C4-2B (cell line): ENCODE results near the gene NME1.
"Not testable (repeated sequence)": the region's sequence is repeated elsewhere in the genome, so short reads cannot be mapped to it uniquely, and the experiment has no call there.

Experiments
- H3K27ac ChIP-seq: fragments of 450-650 bp; 2 replicates; pipeline ENCODE4 v1.5.1; 2017
- ZFX ChIP-seq: fragments of 450-650 bp; IDR thresholded peaks from 2 replicates; pipeline ENCODE4 v1.6.1; 2017
- TF ChIP-seq, protein P1 (sequence below): fragments of 450-650 bp; conservative IDR thresholded peaks from 2 replicates; pipeline ENCODE4 v1.5.1; 2017; ENCODE audit warnings: mild to moderate bottlenecking

NME1 gene

DNA sequence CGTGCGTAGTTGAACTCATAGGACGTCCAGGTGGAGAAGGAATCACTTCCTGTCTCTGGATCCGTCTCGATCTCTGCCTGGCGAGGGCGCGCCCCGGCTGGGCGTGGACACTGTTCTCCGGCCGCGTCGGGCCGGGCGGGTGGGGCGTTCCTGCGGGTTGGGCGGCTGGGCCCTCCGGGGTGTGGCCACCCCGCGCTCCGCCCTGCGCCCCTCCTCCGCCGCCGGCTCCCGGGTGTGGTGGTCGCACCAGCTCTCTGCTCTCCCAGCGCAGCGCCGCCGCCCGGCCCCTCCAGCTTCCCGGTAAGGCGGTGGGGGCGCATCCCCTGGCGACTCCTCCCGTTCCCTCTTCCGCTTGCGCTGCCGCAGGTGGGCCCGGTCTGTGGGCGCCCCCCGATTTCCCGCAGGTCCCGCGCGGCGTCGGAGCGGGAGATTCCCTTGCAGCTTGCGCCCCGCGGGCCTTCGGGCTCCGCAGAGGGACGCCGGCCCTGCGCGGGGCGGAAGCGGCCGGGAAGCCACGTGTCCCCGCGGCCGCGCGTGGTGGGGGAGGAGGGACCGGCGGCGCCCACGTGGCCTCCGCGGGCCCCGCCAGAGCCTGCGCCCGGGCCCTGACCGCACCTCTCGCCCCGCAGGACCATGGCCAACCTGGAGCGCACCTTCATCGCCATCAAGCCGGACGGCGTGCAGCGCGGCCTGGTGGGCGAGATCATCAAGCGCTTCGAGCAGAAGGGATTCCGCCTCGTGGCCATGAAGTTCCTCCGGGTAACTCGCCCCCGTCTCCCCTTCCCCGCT, 13.0 kb downstream of the NME1 start, which contains the start of gene NME2:
Gene NME2, plus strand, starts transcription at position 214 of the 789 bp plus-strand sequence. Its CDS starts 420 bp downstream, at position 634.
- TF ChIP-seq, protein P1, sequence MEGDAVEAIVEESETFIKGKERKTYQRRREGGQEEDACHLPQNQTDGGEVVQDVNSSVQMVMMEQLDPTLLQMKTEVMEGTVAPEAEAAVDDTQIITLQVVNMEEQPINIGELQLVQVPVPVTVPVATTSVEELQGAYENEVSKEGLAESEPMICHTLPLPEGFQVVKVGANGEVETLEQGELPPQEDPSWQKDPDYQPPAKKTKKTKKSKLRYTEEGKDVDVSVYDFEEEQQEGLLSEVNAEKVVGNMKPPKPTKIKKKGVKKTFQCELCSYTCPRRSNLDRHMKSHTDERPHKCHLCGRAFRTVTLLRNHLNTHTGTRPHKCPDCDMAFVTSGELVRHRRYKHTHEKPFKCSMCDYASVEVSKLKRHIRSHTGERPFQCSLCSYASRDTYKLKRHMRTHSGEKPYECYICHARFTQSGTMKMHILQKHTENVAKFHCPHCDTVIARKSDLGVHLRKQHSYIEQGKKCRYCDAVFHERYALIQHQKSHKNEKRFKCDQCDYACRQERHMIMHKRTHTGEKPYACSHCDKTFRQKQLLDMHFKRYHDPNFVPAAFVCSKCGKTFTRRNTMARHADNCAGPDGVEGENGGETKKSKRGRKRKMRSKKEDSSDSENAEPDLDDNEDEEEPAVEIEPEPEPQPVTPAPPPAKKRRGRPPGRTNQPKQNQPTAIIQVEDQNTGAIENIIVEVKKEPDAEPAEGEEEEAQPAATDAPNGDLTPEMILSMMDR, result no peak
- TF ChIP-seq ZFX, result peak; percentile 87
- H3K27ac ChIP-seq, result peak within 1 kb of the TSS; percentile 96

DNA sequence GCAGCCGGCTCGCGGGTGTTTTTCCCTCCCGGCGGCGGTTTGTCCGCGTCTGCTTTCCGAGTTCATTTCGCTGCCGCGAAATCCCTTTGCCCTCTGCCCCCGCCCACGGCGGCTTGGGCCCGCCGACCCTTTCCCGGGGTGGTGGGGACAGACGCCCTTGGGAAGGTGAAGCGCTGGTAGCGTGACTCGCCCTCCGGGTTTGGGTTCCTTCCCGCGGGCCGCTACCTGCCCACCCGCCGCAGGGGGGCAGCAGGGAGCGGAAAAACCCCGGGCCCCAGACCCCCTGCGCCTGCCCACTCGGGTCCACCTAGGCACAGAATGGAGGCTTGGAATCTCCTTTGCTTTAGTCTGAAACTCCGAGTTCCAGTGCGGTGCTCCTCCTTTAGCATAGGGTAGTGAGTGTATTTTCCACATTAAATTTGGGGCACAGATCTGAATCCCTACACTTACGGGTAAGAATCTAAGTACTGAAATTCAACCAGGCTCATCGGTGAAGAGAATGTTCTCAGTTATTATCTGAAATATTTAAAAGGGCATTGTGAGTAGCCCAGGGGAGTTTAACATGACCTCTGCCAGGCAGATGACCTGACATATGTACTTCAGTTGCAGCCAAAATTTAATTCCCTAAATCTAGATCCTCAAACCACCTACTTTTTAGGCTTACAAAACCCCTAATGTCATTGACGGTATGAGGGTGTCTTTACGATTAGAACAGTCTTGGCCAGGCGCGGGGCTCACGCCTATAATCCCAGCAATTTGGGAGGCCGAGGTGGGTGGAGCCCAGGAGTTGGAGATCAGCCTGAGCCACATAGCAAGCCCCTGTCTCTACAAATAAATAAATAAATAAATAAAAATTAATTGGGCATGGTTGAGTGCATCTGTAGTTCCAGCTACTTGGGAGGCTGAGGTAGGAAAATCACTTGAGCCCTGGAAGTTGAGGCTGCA, 13.9 kb downstream of the NME1 start:
- peak; percentile 63 for TF ChIP-seq ZFX
- TF ChIP-seq, protein P1, result peak; percentile 94

DNA sequence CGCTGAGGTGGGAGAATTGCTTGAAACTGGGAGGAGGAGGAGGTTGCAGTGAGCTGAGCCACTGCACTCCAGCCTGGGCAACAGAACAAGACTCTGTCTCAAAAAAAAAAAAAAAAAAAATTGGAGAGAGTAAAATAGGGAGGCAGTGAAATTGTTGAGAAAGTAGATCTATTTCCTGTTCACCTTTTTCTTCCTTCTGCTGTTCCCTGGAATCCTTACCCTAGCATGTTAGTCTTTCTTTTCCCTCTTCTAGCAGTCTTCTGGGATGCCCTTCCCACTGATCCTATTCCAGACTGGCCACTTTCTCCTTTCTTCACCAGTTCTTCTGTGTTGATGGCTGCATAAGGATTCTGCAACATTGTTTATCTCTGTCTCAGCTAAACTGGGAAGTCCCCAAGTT, 16.0 kb downstream of the NME1 start:
- no peak for TF ChIP-seq ZFX
- TF ChIP-seq, protein P1, result no peak
- no peak overlapping the region for H3K27ac ChIP-seq

More for the DNA sequence above, 13.9 kb downstream of the NME1 start:
- peak overlapping the region; percentile 96 for H3K27ac ChIP-seq

DNA sequence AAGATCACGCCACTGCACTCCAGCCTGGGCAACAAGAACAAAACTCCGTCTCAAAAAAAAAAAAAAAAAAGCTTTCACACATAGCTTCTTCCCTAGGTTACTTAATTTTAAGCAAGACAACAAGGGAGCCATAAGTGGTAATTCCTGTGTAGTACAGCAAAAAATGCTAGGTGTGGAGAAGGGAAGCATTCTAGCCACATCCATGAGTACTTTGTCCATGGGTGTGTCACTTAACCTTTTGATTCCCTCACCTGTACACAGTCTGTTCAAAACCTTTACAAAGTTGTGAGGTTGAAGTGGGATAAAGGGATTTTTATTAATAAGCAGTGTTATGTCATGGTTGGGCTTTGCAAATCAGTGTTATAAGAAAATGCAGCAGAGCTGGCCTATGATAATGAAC, 17.4 kb downstream of the NME1 start:
- no peak overlapping the region for H3K27ac ChIP-seq
- TF ChIP-seq, protein P1, result no peak
- no peak for TF ChIP-seq ZFX

DNA sequence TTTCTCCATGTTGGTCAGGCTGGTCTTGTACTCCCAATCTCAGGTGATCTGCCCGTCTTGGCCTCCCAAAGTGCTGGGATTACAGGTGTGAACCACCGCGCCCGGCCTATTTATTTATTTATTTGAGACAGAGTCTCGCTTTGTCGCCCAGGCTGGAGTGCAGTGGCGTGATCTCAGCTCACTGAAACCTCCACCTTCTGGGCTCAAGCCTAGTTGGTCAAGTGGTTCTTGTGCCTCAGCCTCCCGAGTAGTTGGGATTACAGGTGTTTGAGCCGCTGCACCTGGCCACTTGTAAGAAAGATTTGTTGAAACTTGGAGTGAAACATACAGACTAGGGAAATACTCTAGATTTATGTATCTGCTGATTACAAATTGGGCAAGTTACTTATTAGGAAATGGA, 18.7 kb downstream of the NME1 start:
- not testable (repeated sequence) for H3K27ac ChIP-seq

DNA sequence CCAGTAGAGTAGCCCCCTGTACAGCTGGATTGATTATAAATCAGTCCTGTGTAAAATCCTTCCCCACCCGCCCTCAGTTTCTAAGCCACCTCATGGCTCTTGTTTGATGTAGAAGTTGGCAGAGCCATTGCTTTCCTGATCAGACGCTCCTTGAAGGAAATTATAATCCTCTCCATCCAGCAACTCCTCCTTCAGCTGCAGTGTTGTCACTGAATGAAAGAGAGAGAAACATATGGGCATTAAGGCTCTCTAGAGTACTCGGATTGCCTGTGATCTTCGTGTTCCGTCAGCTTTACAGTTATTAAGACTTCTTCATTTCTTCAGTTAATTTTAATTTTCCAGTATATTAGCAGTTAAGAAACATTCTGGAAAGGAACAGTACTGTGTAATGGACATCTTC, 27.1 kb downstream of the NME1 start:
- no peak for TF ChIP-seq ZFX
- TF ChIP-seq, protein P1, result no peak
- no peak overlapping the region for H3K27ac ChIP-seq

DNA sequence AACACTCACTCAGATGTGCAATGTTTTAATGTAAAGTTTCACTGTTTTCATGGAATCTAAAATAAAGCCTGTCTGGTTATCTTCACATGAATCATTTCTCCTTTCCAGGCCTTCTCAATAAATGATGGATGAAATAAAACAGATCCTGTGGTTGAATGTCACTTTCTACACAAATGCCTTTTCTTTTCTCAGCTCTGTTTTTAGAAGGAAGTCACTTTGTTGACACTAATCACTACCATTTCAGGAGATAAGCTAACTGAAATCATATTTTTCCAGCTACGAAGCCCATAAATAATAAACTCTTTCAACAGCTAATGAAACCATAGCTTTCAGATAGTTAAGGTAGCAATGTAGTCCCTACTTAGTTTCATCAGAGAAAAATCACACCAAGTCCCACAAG, 30.8 kb downstream of the NME1 start:
- no peak for TF ChIP-seq ZFX
- TF ChIP-seq, protein P1, result no peak
- no peak overlapping the region for H3K27ac ChIP-seq
